Suprapubic skin (tissue), 4 donors: ENCODE results near the gene SGTA.

Experiments used
- EP300 ChIP-seq: sonication (generic); formaldehyde crosslinking; IDR thresholded peaks from one replicate; pipeline ENCODE4 v1.6.1; 2017; ENCODE audit warnings: antibody characterized with exemption
- POLR2A ChIP-seq, 2 donors: fragments of 450-650 bp; IDR thresholded peaks; one replicate each; pipeline ENCODE4 v1.6.1; 2017; ENCODE audit warnings: antibody characterized with exemption in 2 of 2, mild to moderate bottlenecking in 2 of 2, moderate library complexity in 2 of 2
- POLR2AphosphoS5 ChIP-seq, 3 donors: sonication (generic); formaldehyde crosslinking; IDR thresholded peaks; one replicate each; pipeline ENCODE4 v1.6.1; 2017; ENCODE audit warnings: antibody characterized with exemption in 3 of 3
- TF ChIP-seq, protein P1 (sequence below), 2 donors: fragments of 200-600 bp in 1 of 2; fragments of 450-650 bp in 1 of 2; sonication (generic) in 1 of 2; IDR thresholded peaks; one replicate each; pipeline ENCODE4 v1.5.1; 2016 to 2019; ENCODE audit warnings: antibody characterized with exemption in 2 of 2, mild to moderate bottlenecking in 1 of 2, moderate library complexity in 1 of 2

DNA sequence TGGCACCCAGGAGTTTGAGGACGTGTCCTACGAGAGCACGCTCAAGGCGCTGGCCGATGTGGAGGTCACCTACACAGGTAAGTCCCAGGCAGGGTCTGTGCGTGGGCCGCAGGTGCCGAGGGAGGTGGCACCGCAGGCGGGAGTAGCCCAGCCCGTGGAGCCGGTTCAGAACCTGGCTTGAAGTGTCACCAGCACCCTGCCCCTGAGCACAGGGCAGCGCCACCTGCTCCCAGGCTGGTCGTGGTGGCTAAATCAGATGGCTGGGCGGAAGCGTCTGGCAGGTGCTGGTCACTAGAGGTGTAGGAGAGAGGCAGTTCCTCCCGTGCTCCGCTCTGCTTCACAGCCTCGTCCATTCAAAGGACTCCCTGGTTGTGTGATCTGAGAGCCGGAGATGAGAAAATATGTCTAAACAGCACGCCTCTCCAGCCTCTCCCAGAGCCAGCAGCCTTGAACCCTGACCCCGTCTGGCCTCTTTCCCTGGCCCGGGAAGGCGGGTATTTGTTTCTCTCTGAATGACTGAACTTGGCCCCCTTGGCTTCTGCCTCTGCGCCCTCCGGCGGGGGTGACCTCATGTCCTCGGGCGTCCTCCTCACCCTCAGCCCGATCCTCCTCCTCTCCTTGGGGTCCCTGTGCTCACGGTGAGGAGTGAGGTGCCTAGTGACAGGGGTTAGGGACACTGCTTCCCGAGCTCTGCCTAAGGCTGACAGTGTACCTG lies 7.6 kb upstream of the SGTA start:
- no peak for TF ChIP-seq POLR2A (IDR thresholded peaks at IDR 0.05)
- TF ChIP-seq, protein P1, sequence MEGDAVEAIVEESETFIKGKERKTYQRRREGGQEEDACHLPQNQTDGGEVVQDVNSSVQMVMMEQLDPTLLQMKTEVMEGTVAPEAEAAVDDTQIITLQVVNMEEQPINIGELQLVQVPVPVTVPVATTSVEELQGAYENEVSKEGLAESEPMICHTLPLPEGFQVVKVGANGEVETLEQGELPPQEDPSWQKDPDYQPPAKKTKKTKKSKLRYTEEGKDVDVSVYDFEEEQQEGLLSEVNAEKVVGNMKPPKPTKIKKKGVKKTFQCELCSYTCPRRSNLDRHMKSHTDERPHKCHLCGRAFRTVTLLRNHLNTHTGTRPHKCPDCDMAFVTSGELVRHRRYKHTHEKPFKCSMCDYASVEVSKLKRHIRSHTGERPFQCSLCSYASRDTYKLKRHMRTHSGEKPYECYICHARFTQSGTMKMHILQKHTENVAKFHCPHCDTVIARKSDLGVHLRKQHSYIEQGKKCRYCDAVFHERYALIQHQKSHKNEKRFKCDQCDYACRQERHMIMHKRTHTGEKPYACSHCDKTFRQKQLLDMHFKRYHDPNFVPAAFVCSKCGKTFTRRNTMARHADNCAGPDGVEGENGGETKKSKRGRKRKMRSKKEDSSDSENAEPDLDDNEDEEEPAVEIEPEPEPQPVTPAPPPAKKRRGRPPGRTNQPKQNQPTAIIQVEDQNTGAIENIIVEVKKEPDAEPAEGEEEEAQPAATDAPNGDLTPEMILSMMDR (IDR thresholded peaks at IDR 0.05) = no peak
- no peak for TF ChIP-seq POLR2AphosphoS5 (IDR thresholded peaks at IDR 0.05)
- no peak for TF ChIP-seq EP300
